T47D (cell line): ENCODE results near the gene ZNF337.
"Not testable (repeated sequence)": the region's sequence is repeated elsewhere in the genome, so short reads cannot be mapped to it uniquely, and the experiment has no call there.

Source experiments
- DNase-seq, 2 experiments: peaks; one replicate each; pipeline versions ENCODE4 v3.0.0 to v3.0.0-alpha.2; 2011 to 2012; ENCODE audit warnings: low read depth in 1 of 2, low spot score in 1 of 2
- JUND ChIP-seq: IDR thresholded peaks from 2 replicates; pipeline ENCODE4 v1.6.1; 2012; ENCODE audit warnings: low read depth
- in situ Hi-C: cut with HindIII; loops from 2 replicates; pipeline ENCODE4 v1.10.0; 2016; ENCODE audit warnings: low sequenced_read_pairs, low pct_unique_long_range_greater_than_20kb

Gene ZNF337

GRCh38 chr20:25707695-25708094, 11.0 kb upstream of the ZNF337 start:
- no peak for DNase-seq
- in situ Hi-C loops, result no loop called here
- no peak for TF ChIP-seq JUND

DNA sequence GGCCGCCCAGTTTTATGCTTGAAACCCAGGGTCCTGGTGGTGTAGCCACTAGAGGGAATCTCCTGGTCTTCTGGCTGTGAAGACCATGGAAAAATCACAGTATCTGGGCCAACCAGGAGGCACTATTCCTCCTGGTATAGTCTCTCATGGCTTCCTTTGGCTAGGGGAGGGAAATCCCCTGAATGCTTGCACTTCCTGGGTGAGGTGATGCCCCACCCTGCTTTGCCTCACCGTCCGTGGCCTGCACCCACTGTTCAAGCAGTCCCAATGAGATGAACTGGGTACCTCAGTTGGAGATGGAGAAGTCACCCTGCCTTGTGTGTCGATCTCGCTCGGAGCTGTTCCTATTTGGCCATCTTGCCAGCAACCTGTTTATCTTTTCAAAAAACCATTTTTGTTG, 10.1 kb upstream of the ZNF337 start:
- TF ChIP-seq JUND, result no peak
- in situ Hi-C loops, result no loop called here
- DNase-seq, result no peak

DNA sequence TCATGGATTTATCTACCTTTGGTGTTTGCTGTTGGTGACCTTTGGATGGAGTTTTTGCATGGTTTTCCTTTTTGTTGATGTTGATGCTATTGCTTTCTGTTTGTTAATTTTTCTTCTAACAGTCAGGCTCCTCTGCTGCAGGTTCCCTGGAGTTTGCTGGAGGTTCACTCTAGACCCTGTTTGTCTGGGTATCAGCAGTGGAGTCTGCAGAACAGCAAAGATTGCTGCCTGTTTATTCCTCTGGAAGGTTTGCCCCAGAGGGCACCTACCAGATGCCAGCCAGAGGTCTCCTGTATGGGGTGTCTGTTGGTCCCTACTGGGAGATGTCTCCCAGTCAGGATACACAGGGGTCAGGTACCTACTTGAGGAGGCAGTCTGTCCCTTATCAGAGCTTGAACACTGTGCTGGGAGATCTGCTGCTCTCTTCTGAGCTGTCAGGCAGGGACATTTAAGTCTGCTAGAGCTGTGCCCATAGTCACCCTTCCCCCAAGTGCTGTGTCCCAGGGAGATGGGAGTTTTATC, 9.2 kb upstream of the ZNF337 start:
- DNase-seq, result no peak
- no peak for TF ChIP-seq JUND
- in situ Hi-C loops, result no loop called here

DNA sequence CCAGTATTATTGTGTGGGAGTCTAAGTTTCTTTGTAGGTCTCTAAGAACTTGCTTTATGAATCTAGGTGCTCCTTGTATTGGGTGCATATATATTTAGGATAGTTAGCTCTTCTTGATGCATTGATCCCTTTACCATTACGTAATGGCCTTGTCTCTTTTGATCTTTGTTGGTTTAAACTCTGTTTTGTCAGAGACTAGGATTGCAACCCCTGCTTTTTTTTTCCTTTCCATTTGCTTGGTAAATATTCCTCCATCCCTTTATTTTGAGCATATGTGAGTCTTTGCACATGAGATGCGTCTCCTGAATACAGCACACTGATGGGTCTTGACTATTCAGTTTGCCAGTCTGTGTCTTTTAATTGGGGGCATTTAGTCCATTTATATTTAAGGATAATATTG, 7.7 kb upstream of the ZNF337 start:
- in situ Hi-C loops, DNase-seq: not testable (repeated sequence)

DNA sequence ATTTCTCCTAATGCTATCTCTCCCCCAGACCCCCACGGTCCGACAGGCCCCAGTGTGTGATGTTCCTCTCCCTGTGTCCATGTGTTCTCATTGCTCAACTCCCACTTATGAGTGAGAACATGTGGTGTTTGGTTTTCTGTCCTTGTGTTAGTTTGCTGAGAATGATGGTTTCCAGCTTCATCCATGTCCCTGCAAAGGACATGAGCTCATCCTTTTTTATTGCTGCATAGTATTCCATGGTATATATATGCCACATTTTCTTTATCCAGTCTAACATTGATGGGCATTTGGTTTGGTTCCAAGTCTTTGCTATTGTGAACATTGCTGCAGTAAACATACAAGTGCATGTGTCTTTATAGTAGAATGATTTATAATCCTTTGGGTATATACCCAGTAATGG, 4.2 kb upstream of the ZNF337 start:
- in situ Hi-C loops, result not testable (repeated sequence)

GRCh38 chr20:25699914-25700313, 3.3 kb upstream of the ZNF337 start:
- in situ Hi-C loops, result no loop called here
- DNase-seq, result no peak

More for the DNA sequence above, 4.2 kb upstream of the ZNF337 start:
- DNase-seq, result not testable (repeated sequence)

GRCh38 chr20:25697132-25697446, 436 bp upstream of the ZNF337 start:
- no peak for DNase-seq
- in situ Hi-C loops, result no loop called here
- TF ChIP-seq JUND, result no peak

More at GRCh38 chr20:25699914-25700313, 3.3 kb upstream of the ZNF337 start:
- TF ChIP-seq JUND, result no peak

DNA sequence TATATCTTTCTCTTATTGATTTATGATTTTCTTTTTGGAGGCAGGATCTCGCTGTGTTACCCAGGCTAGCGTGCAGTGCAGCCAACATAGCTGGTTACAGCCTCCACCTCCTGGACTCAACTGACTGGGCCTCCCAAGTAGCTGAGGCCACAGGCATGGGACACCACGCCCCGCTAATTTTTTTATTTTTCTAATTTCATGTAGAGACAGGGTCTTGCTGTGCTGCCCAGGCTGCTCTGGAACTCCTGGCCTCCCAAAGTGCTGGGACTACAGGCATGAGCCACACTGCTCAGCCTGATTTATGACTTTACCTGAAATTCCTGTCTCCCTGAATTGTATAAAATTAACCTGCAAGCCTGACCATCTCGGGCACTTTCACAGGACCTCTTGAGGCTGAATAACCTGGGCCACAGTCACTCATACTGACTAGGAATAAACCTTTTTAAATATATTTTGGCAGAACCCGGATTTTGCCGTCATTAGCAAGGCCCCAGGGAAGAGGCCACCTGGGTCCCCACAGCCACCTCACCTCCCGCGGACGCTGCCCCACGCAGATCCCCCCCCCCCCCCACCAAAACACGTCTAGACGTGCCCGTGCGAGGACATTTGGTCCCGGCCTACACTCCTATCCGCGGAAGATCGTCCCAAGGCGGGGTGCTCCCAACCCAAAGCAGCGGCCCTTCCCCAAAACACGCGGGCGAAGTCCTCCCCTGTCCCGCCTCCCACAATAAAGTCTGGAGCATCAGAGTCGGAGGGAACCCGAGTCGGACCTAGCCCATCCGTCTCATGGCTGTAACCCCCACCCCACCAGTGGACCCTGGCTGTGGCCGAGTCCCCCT, 902 bp downstream of the ZNF337 start:
- in situ Hi-C loops, result no loop called here
- DNase-seq, result peak in 1 of 2 experiments; percentile 24
- no peak for TF ChIP-seq JUND

GRCh38 chr20:25692499-25692898, 4.2 kb downstream of the ZNF337 start:
- in situ Hi-C loops, result no loop called here
- no peak for DNase-seq
- TF ChIP-seq JUND, result no peak

DNA sequence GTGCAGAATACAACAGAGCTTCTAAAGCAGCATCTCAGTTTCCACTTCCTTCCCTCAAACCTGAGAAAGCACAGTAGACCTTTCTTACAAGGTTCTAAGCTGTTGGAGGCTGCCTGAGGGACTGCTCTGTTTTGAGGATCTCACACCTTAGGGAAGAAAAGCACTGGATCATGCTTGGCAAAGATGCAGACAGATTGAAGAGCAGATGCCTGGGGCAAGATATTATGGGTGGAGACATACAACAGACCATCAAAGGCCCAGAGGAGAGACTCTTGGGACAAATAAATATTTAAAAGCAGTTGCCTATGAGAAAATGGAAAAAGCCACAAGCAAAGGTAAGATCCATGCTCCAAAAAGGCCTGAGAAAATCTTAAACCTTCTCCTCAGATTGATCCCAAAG, 6.2 kb downstream of the ZNF337 start:
- TF ChIP-seq JUND, result no peak
- DNase-seq, result no peak
- in situ Hi-C loops, result no loop called here

- peak in 1 of 2 experiments; percentile 71 for DNase-seq
- in situ Hi-C loops, result no loop called here
- no peak for TF ChIP-seq JUND
These were observed 10.3 kb downstream of the ZNF337 start for GRCh38 chr20:25686081-25687067.

DNA sequence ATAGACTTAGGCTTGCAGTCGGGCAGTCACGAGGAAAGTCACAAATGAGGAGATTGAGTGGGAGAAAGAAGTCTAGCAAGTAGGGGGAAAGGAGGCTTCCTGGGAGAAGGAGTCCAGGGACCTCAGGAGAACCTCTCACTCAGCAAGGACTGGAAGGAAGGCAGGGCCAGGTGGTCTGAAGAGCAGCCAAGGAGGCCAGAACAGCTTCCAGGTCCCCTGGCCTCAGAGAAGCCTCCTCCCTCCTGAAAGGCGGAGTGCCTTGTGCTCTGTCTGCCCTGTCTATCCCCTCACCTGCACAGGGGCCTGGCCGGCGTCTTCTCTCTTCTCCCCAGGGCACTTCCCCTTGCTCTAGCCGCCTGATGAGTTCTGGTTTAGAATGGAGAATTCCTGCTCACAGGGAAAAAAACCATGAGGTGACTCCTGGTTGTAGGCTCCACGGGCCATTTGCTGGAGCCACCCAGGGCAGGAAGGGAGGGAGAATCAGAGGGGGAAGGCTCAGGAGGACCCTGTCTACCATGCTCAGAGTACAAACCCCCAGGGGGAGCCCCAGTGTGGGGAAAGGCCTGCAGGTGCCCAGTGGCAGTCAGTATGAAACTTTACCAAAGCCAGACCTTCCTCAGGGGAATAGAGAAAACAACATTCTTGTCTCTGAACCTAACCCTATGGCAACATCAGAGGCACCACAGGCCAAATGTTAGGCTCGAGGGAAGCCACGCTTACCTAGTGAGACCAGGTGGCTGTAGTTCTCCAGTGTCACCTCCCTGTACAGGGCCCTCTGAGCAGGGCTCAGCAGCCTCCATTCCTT, 11.2 kb downstream of the ZNF337 start:
- no peak for TF ChIP-seq JUND
- in situ Hi-C loops, result no loop called here
- peak in 1 of 2 experiments; percentile 15 for DNase-seq

- in situ Hi-C loops, DNase-seq: not testable (repeated sequence)
These were observed 12.8 kb downstream of the ZNF337 start for GRCh38 chr20:25683826-25684225.
